ENCODE measurements around the gene HDAC4.

DNA sequence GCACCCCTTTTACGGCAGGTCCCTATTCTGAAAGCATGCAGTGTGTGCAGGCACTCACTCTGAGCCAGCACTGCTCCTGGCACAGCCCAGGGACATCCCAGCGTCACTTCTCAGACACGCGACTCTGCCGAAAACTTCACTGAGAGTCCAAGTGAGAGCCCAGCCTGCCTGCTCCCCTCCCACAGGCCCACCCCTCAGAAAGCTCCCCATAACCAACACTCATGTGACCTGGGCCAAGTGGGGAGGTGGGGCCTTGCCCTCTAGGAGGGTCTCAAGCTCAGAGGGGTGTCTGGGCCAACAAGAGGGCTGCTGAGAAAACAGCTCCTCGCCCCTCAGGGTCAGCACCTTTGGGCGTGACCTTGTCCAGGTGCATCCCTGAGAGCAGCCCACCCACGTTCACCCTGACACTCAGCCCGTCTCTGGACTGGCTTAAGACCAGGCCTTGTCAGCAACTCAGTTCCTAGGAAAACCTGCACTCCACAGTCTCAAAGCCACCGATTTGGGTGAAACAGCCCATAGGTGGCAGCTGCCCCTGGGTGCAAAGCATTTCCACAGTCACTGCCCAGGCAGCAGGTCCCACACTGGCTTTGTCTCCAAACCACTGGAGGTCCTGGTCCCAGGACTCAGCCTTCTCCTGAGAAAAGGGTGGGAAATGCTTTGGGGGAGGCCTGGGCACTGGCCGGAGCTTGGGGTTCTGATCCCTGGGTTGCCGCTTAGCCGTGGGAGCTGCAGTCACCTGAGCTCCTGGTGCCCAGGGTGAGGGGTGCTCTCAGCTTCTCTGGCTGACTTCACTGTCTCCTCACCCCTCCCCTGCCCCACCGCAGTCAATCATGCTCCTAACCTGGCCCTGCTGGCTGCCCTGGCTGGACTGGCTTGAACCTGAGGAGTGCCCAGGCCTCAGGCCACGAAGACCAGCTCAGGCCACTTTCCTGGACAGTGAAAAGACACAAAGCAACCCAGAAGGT lies 209.6 kb downstream of the HDAC4 start:
- TF ChIP-seq, protein P1, sequence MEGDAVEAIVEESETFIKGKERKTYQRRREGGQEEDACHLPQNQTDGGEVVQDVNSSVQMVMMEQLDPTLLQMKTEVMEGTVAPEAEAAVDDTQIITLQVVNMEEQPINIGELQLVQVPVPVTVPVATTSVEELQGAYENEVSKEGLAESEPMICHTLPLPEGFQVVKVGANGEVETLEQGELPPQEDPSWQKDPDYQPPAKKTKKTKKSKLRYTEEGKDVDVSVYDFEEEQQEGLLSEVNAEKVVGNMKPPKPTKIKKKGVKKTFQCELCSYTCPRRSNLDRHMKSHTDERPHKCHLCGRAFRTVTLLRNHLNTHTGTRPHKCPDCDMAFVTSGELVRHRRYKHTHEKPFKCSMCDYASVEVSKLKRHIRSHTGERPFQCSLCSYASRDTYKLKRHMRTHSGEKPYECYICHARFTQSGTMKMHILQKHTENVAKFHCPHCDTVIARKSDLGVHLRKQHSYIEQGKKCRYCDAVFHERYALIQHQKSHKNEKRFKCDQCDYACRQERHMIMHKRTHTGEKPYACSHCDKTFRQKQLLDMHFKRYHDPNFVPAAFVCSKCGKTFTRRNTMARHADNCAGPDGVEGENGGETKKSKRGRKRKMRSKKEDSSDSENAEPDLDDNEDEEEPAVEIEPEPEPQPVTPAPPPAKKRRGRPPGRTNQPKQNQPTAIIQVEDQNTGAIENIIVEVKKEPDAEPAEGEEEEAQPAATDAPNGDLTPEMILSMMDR (IDR thresholded peaks at IDR 0.05; ENCODE audit: insufficient read depth, low read depth, low read length), result no peak
- no peak for TF ChIP-seq EZH2 (IDR thresholded peaks at IDR 0.05; ENCODE audit: insufficient read depth, low read length)
